ENCODE results near the gene EIF1AD.
"Not testable (repeated sequence)": the region's sequence is repeated elsewhere in the genome, so short reads cannot be mapped to it uniquely, and the experiment has no call there.

Gene EIF1AD

DNA sequence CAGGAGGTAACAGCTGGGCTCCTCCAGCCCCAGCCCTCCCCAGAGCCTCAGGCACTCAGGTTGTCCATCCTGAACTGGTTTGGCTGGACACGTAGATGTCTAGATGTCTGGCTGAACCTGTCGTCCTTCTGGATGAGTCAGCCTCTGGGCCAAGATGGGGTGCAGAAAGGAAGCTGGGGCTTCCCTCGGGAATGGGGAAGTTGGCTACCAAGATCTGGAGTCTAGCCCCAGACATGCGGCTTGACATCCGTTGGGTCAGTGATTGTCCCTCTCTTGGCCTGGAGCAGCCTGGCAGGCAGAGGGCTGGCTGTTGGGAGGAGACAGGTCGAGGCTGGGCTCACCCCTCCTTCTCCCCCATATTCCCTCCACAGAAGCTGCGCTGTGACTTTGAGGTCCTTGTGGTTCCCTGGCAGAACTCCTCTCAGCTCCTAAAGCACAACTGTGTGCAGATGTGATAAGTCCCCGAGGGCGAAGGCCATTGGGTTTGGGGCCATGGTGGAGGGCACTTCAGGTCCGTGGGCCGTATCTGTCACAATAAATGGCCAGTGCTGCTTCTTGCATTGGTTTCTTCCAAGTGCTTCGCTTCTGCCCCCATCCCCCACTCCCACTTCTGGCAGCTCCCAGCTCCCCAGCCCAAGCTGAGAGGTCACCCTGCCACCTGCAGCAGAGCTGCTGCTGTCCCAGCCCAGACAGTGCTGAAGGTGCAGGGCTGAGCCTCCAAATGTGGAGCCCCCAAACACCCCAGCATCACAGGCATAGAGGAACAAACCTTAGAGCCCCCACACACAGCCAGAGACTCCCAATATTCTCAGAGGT is 11.2 kb upstream of the EIF1AD start:
- Histone ChIP-seq H3K36me3 (ENCODE audit: control insufficient read depth, insufficient read depth, low read length) (no peaks in the 10 kb centered on the region), H3K9me3 (ENCODE audit: control insufficient read depth, low read length) (no peaks in the 10 kb centered on the region), H3K4me1 (ENCODE audit: control insufficient read depth, insufficient read depth, low read length) (peaks cover 7% of the 10 kb centered on the region), H3K27me3 (ENCODE audit: control insufficient read depth, insufficient read depth, low read length, poor library complexity, severe bottlenecking) (peaks cover 15% of the 10 kb centered on the region), H3K4me3 (ENCODE audit: insufficient read depth, low read depth, low read length) (no peak overlapping the region), H3K27ac (ENCODE audit: insufficient read depth, low read depth, low read length, poor library complexity, severe bottlenecking) (no peak overlapping the region)
- WGBS, 2 experiments = 89 to 91% methylated on average over 12 of the region's 12 CpGs

DNA sequence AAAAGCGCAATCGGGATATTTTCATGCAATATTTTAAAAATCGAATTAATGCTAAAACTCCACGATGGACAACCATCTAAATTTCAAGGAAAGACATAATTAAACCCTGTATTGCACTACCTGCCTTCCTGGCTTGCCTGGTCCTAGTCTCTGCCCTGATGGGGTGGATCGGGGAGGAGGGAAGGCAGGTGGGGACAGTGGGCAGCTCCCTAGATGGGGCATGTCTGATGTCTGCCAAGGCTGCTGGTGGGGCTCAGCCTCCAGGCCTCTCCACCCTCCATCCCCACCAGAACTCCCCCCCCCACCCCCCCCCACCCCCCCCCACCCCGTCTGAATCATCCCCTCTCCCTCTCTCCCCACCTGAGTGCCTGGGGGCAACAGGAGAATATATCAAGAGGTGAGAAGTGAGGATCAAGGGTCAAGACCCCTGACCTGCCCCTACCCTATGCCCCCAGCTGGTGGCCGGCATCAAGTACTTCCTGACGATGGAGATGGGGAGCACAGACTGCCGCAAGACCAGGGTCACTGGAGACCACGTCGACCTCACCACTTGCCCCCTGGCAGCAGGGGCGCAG is 10.5 kb upstream of the EIF1AD start:
- H3K4me3 ChIP-seq (ENCODE audit: insufficient read depth, low read depth, low read length) = no peak overlapping the region
- 85 to 87% methylated on average over 11 of the region's 12 CpGs for WGBS, 2 experiments
- no peaks in the 10 kb centered on the region for H3K9me3 ChIP-seq (ENCODE audit: control insufficient read depth, low read length)
- H3K36me3 ChIP-seq (ENCODE audit: control insufficient read depth, insufficient read depth, low read length) = no peaks in the 10 kb centered on the region
- H3K4me1 ChIP-seq (ENCODE audit: control insufficient read depth, insufficient read depth, low read length) = peaks cover 7% of the 10 kb centered on the region
- peaks cover 15% of the 10 kb centered on the region for H3K27me3 ChIP-seq (ENCODE audit: control insufficient read depth, insufficient read depth, low read length, poor library complexity, severe bottlenecking)
- no peak overlapping the region for H3K27ac ChIP-seq (ENCODE audit: insufficient read depth, low read depth, low read length, poor library complexity, severe bottlenecking)

DNA sequence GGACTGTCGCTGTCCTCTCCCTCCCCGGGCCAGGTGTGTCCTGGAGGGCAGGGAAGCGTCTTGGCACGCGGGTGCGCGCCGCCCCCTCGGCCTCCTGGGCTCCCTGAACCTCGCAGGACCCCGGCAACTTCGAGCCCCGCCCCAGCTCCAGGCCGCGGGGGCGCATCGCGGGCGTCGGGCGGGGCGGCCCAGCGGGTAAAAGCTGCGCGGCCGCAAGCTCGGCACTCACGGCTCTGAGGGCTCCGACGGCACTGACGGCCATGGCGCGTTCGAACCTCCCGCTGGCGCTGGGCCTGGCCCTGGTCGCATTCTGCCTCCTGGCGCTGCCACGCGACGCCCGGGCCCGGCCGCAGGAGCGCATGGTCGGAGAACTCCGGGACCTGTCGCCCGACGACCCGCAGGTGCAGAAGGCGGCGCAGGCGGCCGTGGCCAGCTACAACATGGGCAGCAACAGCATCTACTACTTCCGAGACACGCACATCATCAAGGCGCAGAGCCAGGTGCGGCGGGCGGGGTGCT is 9.9 kb upstream of the EIF1AD start, which contains the start of gene CST6:
Gene CST6 (plus strand): TSS at position 224 of the 519 bp plus-strand sequence. CDS start 37 bp downstream, at position 261.
- Histone ChIP-seq H3K4me3 (ENCODE audit: insufficient read depth, low read depth, low read length) (no peak within 1 kb of the TSS), H3K27ac (ENCODE audit: insufficient read depth, low read depth, low read length, poor library complexity, severe bottlenecking) (no peak within 1 kb of the TSS), H3K36me3 (ENCODE audit: control insufficient read depth, insufficient read depth, low read length) (no peaks in the 10 kb centered on the region), H3K9me3 (ENCODE audit: control insufficient read depth, low read length) (no peaks in the 10 kb centered on the region), H3K27me3 (ENCODE audit: control insufficient read depth, insufficient read depth, low read length, poor library complexity, severe bottlenecking) (peaks cover 15% of the 10 kb centered on the region), H3K4me1 (ENCODE audit: control insufficient read depth, insufficient read depth, low read length) (peaks cover 13% of the 10 kb centered on the region)
- 71 to 75% methylated on average over 61 of the region's 61 CpGs for WGBS, 2 experiments

DNA sequence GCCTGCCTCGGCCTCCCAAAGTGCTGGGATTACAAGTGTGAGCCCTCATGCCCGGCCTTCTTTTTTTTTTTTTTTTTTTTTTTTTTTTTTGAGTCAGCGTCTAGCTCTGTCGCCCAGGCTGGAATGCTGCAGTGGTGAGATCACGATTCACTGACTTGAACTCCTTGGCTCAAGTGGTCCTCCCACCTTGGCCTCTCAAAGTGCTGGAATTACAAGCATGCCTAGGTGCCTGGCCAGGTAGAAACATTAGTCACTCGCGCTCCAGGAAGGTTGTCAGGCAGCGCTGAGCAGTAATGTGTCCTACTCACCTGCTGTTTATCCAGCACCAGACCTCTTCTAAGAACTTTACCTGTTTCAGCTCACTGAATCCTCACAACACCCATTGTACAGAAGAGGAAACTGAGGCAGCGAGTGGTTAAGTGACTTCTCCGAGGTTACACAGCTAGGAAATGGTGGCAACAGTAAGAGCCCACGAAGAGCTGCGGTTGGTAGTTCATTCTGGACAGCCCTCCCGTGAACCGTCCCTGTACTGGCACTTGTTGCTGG is 9.4 kb upstream of the EIF1AD start:
- Histone ChIP-seq H3K4me3 (ENCODE audit: insufficient read depth, low read depth, low read length) (no peak overlapping the region), H3K27ac (ENCODE audit: insufficient read depth, low read depth, low read length, poor library complexity, severe bottlenecking) (no peak overlapping the region), H3K36me3 (ENCODE audit: control insufficient read depth, insufficient read depth, low read length) (no peaks in the 10 kb centered on the region), H3K27me3 (ENCODE audit: control insufficient read depth, insufficient read depth, low read length, poor library complexity, severe bottlenecking) (peaks cover 15% of the 10 kb centered on the region), H3K4me1 (ENCODE audit: control insufficient read depth, insufficient read depth, low read length) (peaks cover 14% of the 10 kb centered on the region), H3K9me3 (ENCODE audit: control insufficient read depth, low read length) (no peaks in the 10 kb centered on the region)
- WGBS, 2 experiments = 78 to 82% methylated on average over 14 of the region's 14 CpGs

DNA sequence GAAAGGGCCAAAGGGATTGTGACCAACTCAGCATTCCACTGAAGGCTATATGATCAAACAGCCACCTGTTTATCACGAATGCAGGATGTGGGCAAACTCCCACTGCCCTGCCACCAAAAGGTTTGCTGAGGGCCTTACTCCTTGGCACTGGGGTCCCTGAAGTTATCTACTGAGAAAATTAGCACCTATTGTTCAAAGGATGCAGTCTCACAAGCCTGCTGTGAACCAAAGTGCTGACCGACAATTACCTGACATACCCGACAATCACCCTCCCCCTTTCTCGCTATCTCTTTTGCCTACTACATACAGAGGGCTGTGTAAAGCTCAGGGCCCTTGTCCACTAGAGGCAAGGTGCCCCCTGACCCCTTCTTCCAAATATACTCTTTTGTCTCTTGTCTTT is 8.1 kb upstream of the EIF1AD start:
- H3K4me3 ChIP-seq (ENCODE audit: insufficient read depth, low read depth, low read length); H3K36me3 ChIP-seq (ENCODE audit: control insufficient read depth, insufficient read depth, low read length); H3K27ac ChIP-seq (ENCODE audit: insufficient read depth, low read depth, low read length, poor library complexity, severe bottlenecking); H3K9me3 ChIP-seq (ENCODE audit: control insufficient read depth, low read length): not testable (repeated sequence)
- 79 to 86% methylated on average over 4 of the region's 4 CpGs for WGBS, 2 experiments
- peaks cover 15% of the 10 kb centered on the region for H3K27me3 ChIP-seq (ENCODE audit: control insufficient read depth, insufficient read depth, low read length, poor library complexity, severe bottlenecking)
- H3K4me1 ChIP-seq (ENCODE audit: control insufficient read depth, insufficient read depth, low read length) = peaks cover 14% of the 10 kb centered on the region

DNA sequence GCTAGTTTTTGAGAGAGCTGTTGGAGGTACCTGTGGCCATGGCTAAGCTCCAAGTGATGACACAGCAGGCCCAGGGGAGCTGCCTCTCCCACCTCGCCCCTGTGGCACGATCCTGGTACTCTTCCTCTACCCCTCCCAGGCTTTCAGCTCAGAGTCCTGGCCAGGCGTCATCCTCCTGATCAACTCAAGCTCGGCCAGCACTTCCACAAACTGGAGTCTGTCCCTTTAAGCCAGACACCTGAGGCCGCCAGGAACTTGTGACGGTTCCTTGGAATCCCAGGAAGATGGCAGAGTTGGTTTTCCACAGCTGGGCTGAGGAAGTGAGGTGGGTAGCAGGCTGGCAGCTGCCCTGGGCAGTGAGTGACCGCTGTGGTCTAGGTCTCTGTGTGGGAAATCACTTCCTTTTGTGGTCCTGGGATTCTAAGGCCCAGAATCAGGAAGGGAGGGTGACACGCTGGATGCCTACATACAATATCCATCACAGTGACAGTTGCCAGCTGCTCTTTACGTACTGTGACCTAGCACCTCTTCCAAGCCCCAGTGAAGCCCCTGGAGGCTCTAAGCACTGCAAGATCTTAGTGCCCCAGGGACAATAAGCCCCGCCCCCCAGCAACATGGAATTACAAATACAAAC is 6.6 kb upstream of the EIF1AD start:
- H3K27ac ChIP-seq (ENCODE audit: insufficient read depth, low read depth, low read length, poor library complexity, severe bottlenecking) = no peak overlapping the region
- peaks cover 13% of the 10 kb centered on the region for H3K4me1 ChIP-seq (ENCODE audit: control insufficient read depth, insufficient read depth, low read length)
- no peak overlapping the region for H3K4me3 ChIP-seq (ENCODE audit: insufficient read depth, low read depth, low read length)
- peaks cover 16% of the 10 kb centered on the region for H3K36me3 ChIP-seq (ENCODE audit: control insufficient read depth, insufficient read depth, low read length)
- no peaks in the 10 kb centered on the region for H3K9me3 ChIP-seq (ENCODE audit: control insufficient read depth, low read length)
- WGBS, 2 experiments = 68 to 72% methylated on average over 10 of the region's 10 CpGs
- peaks cover 15% of the 10 kb centered on the region for H3K27me3 ChIP-seq (ENCODE audit: control insufficient read depth, insufficient read depth, low read length, poor library complexity, severe bottlenecking)

DNA sequence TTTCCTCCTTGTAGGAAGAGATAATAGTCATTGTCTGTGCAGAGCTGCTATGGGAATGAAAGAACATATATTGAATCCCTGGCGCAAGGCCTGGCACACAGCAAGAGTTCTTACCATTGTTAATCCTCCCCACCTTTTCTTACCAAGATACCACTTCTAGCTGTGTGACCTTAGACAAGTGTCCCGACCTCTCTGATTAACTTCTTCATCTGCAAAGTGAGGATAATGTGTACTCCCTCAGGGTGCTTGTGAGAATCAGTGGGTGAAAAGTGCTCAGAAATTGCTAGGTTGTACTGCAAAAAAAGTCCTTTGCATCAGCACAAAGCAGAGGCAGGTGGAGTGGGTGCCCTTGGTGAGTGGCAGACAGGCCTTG is 6.1 kb upstream of the EIF1AD start:
- Histone ChIP-seq H3K4me3 (ENCODE audit: insufficient read depth, low read depth, low read length) (no peak overlapping the region), H3K36me3 (ENCODE audit: control insufficient read depth, insufficient read depth, low read length) (peaks cover 16% of the 10 kb centered on the region), H3K27ac (ENCODE audit: insufficient read depth, low read depth, low read length, poor library complexity, severe bottlenecking) (no peak overlapping the region), H3K9me3 (ENCODE audit: control insufficient read depth, low read length) (no peaks in the 10 kb centered on the region), H3K27me3 (ENCODE audit: control insufficient read depth, insufficient read depth, low read length, poor library complexity, severe bottlenecking) (peaks cover 15% of the 10 kb centered on the region), H3K4me1 (ENCODE audit: control insufficient read depth, insufficient read depth, low read length) (peaks cover 8% of the 10 kb centered on the region)
- 90 to 94% methylated on average over 2 of the region's 2 CpGs for WGBS, 2 experiments

DNA sequence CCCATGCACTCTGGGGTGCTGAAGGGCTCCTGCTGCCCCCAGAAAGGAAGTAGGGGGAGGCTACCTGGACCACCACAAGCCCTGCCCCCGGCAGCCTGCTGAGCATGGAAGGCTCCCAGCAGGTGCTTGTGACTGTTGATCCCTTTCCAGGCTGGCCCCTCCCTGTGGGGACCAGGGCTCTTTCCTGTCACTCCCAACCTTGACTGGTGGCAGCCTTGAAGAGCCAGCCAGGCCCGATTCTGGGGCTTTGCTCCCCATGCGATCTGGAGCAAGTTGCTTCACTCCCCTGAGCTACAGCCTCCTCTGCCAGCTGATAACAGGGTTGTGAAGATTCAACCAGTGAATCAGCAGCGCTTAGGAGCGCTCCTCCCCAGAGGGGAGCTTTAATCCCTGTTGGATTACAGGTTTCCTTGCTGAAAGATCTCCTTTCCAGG is 5.3 kb upstream of the EIF1AD start:
- peaks cover 13% of the 10 kb centered on the region for H3K27me3 ChIP-seq (ENCODE audit: control insufficient read depth, insufficient read depth, low read length, poor library complexity, severe bottlenecking)
- no peak overlapping the region for H3K4me3 ChIP-seq (ENCODE audit: insufficient read depth, low read depth, low read length)
- 66 to 69% methylated on average over 5 of the region's 5 CpGs for WGBS, 2 experiments
- no peaks in the 10 kb centered on the region for H3K9me3 ChIP-seq (ENCODE audit: control insufficient read depth, low read length)
- H3K4me1 ChIP-seq (ENCODE audit: control insufficient read depth, insufficient read depth, low read length) = peaks cover 7% of the 10 kb centered on the region
- H3K36me3 ChIP-seq (ENCODE audit: control insufficient read depth, insufficient read depth, low read length) = peaks cover 16% of the 10 kb centered on the region
- no peak overlapping the region for H3K27ac ChIP-seq (ENCODE audit: insufficient read depth, low read depth, low read length, poor library complexity, severe bottlenecking)

DNA sequence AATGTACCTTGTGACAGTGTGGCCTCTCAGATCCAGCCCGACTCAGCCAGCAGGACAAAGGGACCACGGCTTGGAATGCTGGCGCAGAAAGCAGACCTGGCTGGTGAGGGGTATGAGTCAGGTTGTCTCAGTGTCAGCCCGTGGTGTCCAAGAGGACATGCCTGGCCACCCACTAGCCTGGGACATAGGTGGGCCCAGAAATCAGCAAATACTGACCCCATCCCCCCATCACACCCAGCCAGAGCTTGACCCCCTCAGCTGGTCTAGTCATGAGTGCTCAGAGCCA is 4.9 kb upstream of the EIF1AD start:
- peaks cover 16% of the 10 kb centered on the region for H3K36me3 ChIP-seq (ENCODE audit: control insufficient read depth, insufficient read depth, low read length)
- H3K4me3 ChIP-seq (ENCODE audit: insufficient read depth, low read depth, low read length) = no peak overlapping the region
- 78 to 81% methylated on average over 4 of the region's 4 CpGs for WGBS, 2 experiments
- H3K27me3 ChIP-seq (ENCODE audit: control insufficient read depth, insufficient read depth, low read length, poor library complexity, severe bottlenecking) = peaks cover 9% of the 10 kb centered on the region
- peaks cover 7% of the 10 kb centered on the region for H3K4me1 ChIP-seq (ENCODE audit: control insufficient read depth, insufficient read depth, low read length)
- no peak overlapping the region for H3K27ac ChIP-seq (ENCODE audit: insufficient read depth, low read depth, low read length, poor library complexity, severe bottlenecking)
- H3K9me3 ChIP-seq (ENCODE audit: control insufficient read depth, low read length) = no peaks in the 10 kb centered on the region
